ENCODE measurements around the gene BCAS3.

GRCh38 chr17:61254904-61255303 lies 577.3 kb downstream of the BCAS3 start:
- no peak for TF ChIP-seq POLR2A (IDR thresholded peaks at IDR 0.05)
- TF ChIP-seq CTCF (IDR thresholded peaks at IDR 0.05) = no peak

Measured in heart left ventricle (tissue), 13 donors.